K562 (cell line): ENCODE measurements around the gene LAMB2. TPM values are rescaled to one million over a fixed set of nuclear protein-coding genes. Genes with fewer than 3 reads are reported as not detected.
A peak's percentile ranks its signal among the peaks of the same experiment; 100 is the strongest.

Experiments used
- ATAC-seq: fragments of 200-7000 bp; cut with Tn5 transposase; 3 replicates; pipeline ENCODE4 v1.9.1; 2020; ENCODE audit warnings: moderate library complexity
- BruUV-seq: library from RNA; stranded (reverse); fragments of 400-500 nt; replicated peaks from 2 replicates; lab custom pipeline; 2021; lab: Mats Ljungman, UMichigan
- CTCF ChIA-PET: fragments of 300-600 bp; formaldehyde crosslinking; extraction: SDS; loops from one replicate; lab custom pipeline; 2021; ENCODE audit warnings: low intra/inter-chr PET ratio; lab: Yijun Ruan, JAX
- POLR2A ChIA-PET: fragments of 300-600, 350-650 bp; sonication (Branson Sonifier 250); formaldehyde crosslinking; extraction: SDS; loops from one replicate; lab custom pipeline; 2021; ENCODE audit warnings: antibody characterized with exemption, inconsistent platforms; lab: Yijun Ruan, JAX
- DNase-seq, 4 experiments: peaks; one replicate each; pipeline versions ENCODE4 v3.0.0 to v3.0.0-alpha.2; 2011 to 2018; ENCODE audit warnings: low spot score in 3 of 4, mixed read lengths in 3 of 4; ENCODE audit errors: extremely low read depth in 1 of 4
- FAIRE-seq: peaks from 2 replicates; lab custom pipeline; 2011; peaks lifted over from hg19 to GRCh38; lab: Jason Lieb, UNC
- H2AFZ ChIP-seq: 2 replicates; pipeline ENCODE4 v1.6.0; 2011; ENCODE audit warnings: low read depth, low read length, control low read depth, inconsistent platforms
- H3K27ac ChIP-seq: fragments of 200-600 bp; 3 replicates; pipeline ENCODE4 v1.8.0; 2011; ENCODE audit warnings: low read depth, mild to moderate bottlenecking, control low read depth, inconsistent platforms, low read length, moderate library complexity, mixed read lengths; ENCODE audit errors: extremely low read depth
- H3K27me3 ChIP-seq, 2 experiments: fragments of 300-600 bp in 1 of 2; 2 replicates in 1 of 2; 3 replicates in 1 of 2; pipeline versions ENCODE4 v1.6.0 to v1.8.0; 2011; ENCODE audit warnings: inconsistent platforms in 2 of 2, low read length in 2 of 2, mild to moderate bottlenecking in 1 of 2, mixed read lengths in 1 of 2, moderate library complexity in 1 of 2; ENCODE audit not compliant: control insufficient read depth in 2 of 2, insufficient read depth in 2 of 2
- H3K36me3 ChIP-seq: fragments of 300-600 bp; 3 replicates; pipeline ENCODE4 v1.8.0; 2011; ENCODE audit warnings: mild to moderate bottlenecking, low read length, inconsistent platforms; ENCODE audit not compliant: control insufficient read depth, insufficient read depth
- H3K4me1 ChIP-seq, 2 experiments: fragments of 200-600 bp in 1 of 2; replicated peaks in 1 of 2; 2 replicates in 1 of 2; 3 replicates in 1 of 2; pipeline versions ENCODE4 v1.5.1 to v1.8.0; 2011; ENCODE audit warnings: inconsistent platforms in 2 of 2, low read length in 2 of 2, mild to moderate bottlenecking in 1 of 2, mixed read lengths in 1 of 2, moderate library complexity in 1 of 2; ENCODE audit not compliant: control insufficient read depth in 2 of 2, insufficient read depth in 2 of 2
- H3K4me2 ChIP-seq: 2 replicates; pipeline ENCODE4 v1.6.1; 2011; ENCODE audit warnings: low read length, control low read depth, inconsistent platforms, mixed read lengths; ENCODE audit not compliant: insufficient read depth
- H3K4me3 ChIP-seq: fragments of 200-600 bp; sonication (generic), shearing (Covaris generic); 2 replicates; pipeline ENCODE4 v1.5.1; 2016; ENCODE audit warnings: control low read depth, inconsistent platforms
- H3K79me2 ChIP-seq: fragments of 200-600 bp; 3 replicates; pipeline ENCODE4 v1.8.0; 2011; ENCODE audit warnings: low read length, inconsistent platforms; ENCODE audit not compliant: control insufficient read depth, insufficient read depth
- H3K9ac ChIP-seq, 2 experiments: 2 replicates each; pipeline versions ENCODE4 v1.6.0 to v1.6.1; 2011; ENCODE audit warnings: low read depth in 2 of 2, low read length in 2 of 2, control low read depth in 1 of 2, inconsistent platforms in 1 of 2, mild to moderate bottlenecking in 1 of 2, mixed read lengths in 1 of 2; ENCODE audit not compliant: insufficient read depth in 1 of 2
- H3K9me1 ChIP-seq: one replicate; pipeline ENCODE4 v1.6.0; 2011; ENCODE audit warnings: inconsistent platforms, mild to moderate bottlenecking, low read length, moderate library complexity; ENCODE audit not compliant: control insufficient read depth, insufficient read depth
- H3K9me3 ChIP-seq: replicated peaks from 2 replicates; pipeline ENCODE4 v1.5.1; 2011; ENCODE audit warnings: low read depth, low read length, inconsistent platforms; ENCODE audit not compliant: control insufficient read depth, insufficient read depth
- H4K20me1 ChIP-seq: replicated peaks from 2 replicates; pipeline ENCODE4 v1.6.1; 2011; ENCODE audit warnings: low read length, inconsistent platforms, mixed read lengths; ENCODE audit not compliant: control insufficient read depth, insufficient read depth
- EP400 ChIP-seq: fragments of 450-650 bp; IDR thresholded peaks from 2 replicates; pipeline ENCODE4 v1.6.1; 2017; ENCODE audit warnings: antibody characterized with exemption, mild to moderate bottlenecking, moderate library complexity
- NR2C2 ChIP-seq, 2 experiments: fragments of 200-800 bp in 1 of 2; sonication (Bioruptor generic) in 1 of 2; sonication (generic) in 1 of 2; formaldehyde crosslinking in 1 of 2; IDR thresholded peaks; 2 replicates each; pipeline versions ENCODE4 v1.6.1 to v1.8.0; 2016 to 2022; ENCODE audit warnings: mild to moderate bottlenecking in 1 of 2, missing compliant biosample characterization in 1 of 2, missing genetic modification characterization in 1 of 2, missing genetic modification reagents in 1 of 2
- SETDB1 ChIP-seq: IDR thresholded peaks from one replicate; pipeline ENCODE4 v1.6.1; 2012; ENCODE audit warnings: low read length, control low read depth, inconsistent platforms
- WGBS: fragments of 100-300 bp; shearing (Covaris generic); methylation state at CpG from one replicate; pipeline ENCODE4 v1.1.6; 2016; ENCODE audit warnings: low coverage, mixed read lengths; ENCODE audit not compliant: insufficient coverage; ENCODE audit errors: missing lambda C conversion rate; 5-methylcytosine and 5-hydroxymethylcytosine counted together
- in situ Hi-C: fragments of 300-500 bp; cut with MboI; formaldehyde crosslinking; loops from 4 replicates; pipeline ENCODE4 v1.15.0; 2018; ENCODE audit warnings: inconsistent platforms, mixed read lengths
- intact Hi-C: fragments of 100-400 bp; cut with micrococcal nuclease; formaldehyde crosslinking; loops from 2 replicates; pipeline ENCODE4 v1.14.2; 2022
- polyA plus RNA-seq, 8 experiments: library from polyadenylated mRNA; depleted of rRNA in 4 of 8; stranded (reverse) in 5 of 8; unstranded in 3 of 8; fragments of >200 nt; fragmentation: Nextera tagmentation in 2 of 8; fragmentation: Illumina TruSeq in 1 of 8; extraction: Ambion mirVana in 2 of 8; extraction: Trizol in 1 of 8; gene quantifications; 2 replicates each; pipeline versions ENCODE4 v1.2.1 to v1.2.3, GENCODE V29; 2011 to 2014; ENCODE audit warnings: inconsistent platforms in 1 of 8, missing spikeins in 1 of 8
- total RNA-seq, 7 experiments: library from RNA; depleted of rRNA in 6 of 7; stranded (reverse); fragments of >200 nt in 6 of 7; fragmentation: Illumina TruSeq in 2 of 7; extraction: Trizol in 2 of 7; gene quantifications; 2 replicates each; pipeline versions ENCODE4 v1.2.1 to v1.2.3, GENCODE V29; 2011 to 2021; ENCODE audit warnings: low replicate concordance in 1 of 7
- TF ChIP-seq, protein P1 (sequence below): sonication (generic); IDR thresholded peaks from 2 replicates; pipeline ENCODE4 v1.6.1; 2016

LAMB2 gene
- total and polyA plus RNA-seq, 9 of the 15 experiments (the other 6 are each of a cell fraction or from before 2014, with no cell fraction given), result 1.4 to 26.0 (median 16.2) TPM

DNA sequence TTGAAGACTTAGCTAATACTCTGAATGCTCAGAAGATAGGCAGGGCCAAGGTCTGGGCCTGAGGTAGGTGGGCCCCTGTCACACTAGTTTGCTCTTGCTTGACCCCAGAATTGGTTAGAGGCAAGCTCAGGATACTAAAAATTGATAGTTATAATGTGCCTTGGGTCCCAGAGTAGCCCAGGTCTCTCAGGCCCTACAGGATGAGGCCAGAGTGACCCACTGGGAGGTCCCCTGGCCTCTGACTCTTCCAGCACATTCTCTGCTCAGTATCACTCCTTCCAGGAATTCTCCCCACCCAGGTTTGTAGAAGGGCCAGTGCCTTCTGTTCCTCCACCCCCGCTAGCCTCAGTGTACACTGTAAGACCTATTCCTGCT is 37.9 kb upstream of the LAMB2 start:
- ATAC-seq, result peak; percentile 23
- H3K9ac ChIP-seq, result peak overlapping the region; percentile 67 to 88
- intact Hi-C loops, result loop anchor here (5.0 kb wide), 4 partner anchors 67 to 277 kb away; partner anchors contain the start of genes C3orf62 and USP4
- peaks cover 3% of the 10 kb centered on the region for H3K9me1 ChIP-seq
- peaks cover 38 to 59% of the 10 kb centered on the region in 2 experiments for H3K4me1 ChIP-seq
- H3K9me3 ChIP-seq, result peaks cover 5% of the 10 kb centered on the region; the same call in 1 of the 2 replicates
- H3K27ac ChIP-seq, result peak overlapping the region; percentile 87
- peaks cover 35% of the 10 kb centered on the region for H3K79me2 ChIP-seq
- peak; percentile 15 for FAIRE-seq
- BruUV-seq, result no TSS peak
- H3K4me2 ChIP-seq, result peak overlapping the region; percentile 84
- TF ChIP-seq, protein P1, sequence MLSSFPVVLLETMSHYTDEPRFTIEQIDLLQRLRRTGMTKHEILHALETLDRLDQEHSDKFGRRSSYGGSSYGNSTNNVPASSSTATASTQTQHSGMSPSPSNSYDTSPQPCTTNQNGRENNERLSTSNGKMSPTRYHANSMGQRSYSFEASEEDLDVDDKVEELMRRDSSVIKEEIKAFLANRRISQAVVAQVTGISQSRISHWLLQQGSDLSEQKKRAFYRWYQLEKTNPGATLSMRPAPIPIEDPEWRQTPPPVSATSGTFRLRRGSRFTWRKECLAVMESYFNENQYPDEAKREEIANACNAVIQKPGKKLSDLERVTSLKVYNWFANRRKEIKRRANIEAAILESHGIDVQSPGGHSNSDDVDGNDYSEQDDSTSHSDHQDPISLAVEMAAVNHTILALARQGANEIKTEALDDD, result no peak
- no peak for TF ChIP-seq EP400
- TF ChIP-seq SETDB1, result no peak
- 0 out of 2 replicates have a peak, but pooled peaks have one; percentile 10 for TF ChIP-seq NR2C2 (CRISPR knock-in tag; IDR thresholded peaks at IDR 0.05)
- no peak for TF ChIP-seq NR2C2 (tag; IDR thresholded peaks at IDR 0.05)
- H3K4me3 ChIP-seq, result peak overlapping the region; percentile 72
- DNase-seq, result no peak
- no peaks in the 10 kb centered on the region; the same call in 1 of the 2 replicates for H4K20me1 ChIP-seq
- 0% methylated on average over 1 of the region's 1 CpG for WGBS
- ChIA-PET CTCF (no interaction called here), POLR2A (interaction anchor here (1.0 to 1.2 kb wide), 3 partner anchors 10 to 153 kb away, joined by 3 to 5 read pairs (median 3); no protein-coding TSS in a partner anchor)
- H2AFZ ChIP-seq, result peak overlapping the region; percentile 98
- H3K27me3 ChIP-seq, result no peaks in the 10 kb centered on the region
- peaks cover 13% of the 10 kb centered on the region; the same call in 2 of the 3 replicates for H3K36me3 ChIP-seq
- in situ Hi-C loops, result loop anchor here (25.0 kb wide), 1 partner anchor 267 kb away; the partner anchor contains the start of gene NICN1
